Mesothelial cell of epicardium (in vitro differentiated cells): Measurements from ENCODE around the gene LRP6. TPM values are rescaled to one million over a fixed set of nuclear protein-coding genes. Genes with fewer than 3 reads are reported as not detected.
"Not testable (repeated sequence)": the region's sequence is repeated elsewhere in the genome, so short reads cannot be mapped to it uniquely, and the experiment has no call there.

ENCODE experiments used
- DNase-seq, 2 experiments: peaks; one replicate each; pipeline ENCODE4 v3.0.0; 2021; ENCODE audit warnings: low spot score in 2 of 2; ENCODE audit not compliant: unreplicated experiment in 2 of 2
- H3K27ac Mint-ChIP-seq: 2 replicates; pipeline ENCODE4 v1.8.0; 2021; ENCODE audit warnings: mixed read lengths
- H3K27me3 Mint-ChIP-seq: 2 replicates; pipeline ENCODE4 v1.8.0; 2021; ENCODE audit warnings: low read depth, mixed read lengths
- H3K36me3 Mint-ChIP-seq: 2 replicates; pipeline ENCODE4 v1.8.0; 2021; ENCODE audit warnings: mixed read lengths
- H3K4me1 Mint-ChIP-seq: 2 replicates; pipeline ENCODE4 v1.8.0; 2021; ENCODE audit warnings: mixed read lengths
- H3K4me3 Mint-ChIP-seq: 2 replicates; pipeline ENCODE4 v1.8.0; 2021; ENCODE audit warnings: mild to moderate bottlenecking, moderate library complexity, mixed read lengths
- H3K9me3 Mint-ChIP-seq: 2 replicates; pipeline ENCODE4 v1.8.0; 2021; ENCODE audit warnings: mixed read lengths
- CTCF ChIP-seq: fragments of 200-600 bp; sonication (generic); IDR thresholded peaks from one replicate; pipeline ENCODE4 v1.5.0; 2021; ENCODE audit warnings: antibody characterized with exemption; ENCODE audit not compliant: unreplicated experiment
- total RNA-seq: library from RNA; stranded (reverse); gene quantifications from 3 replicates; pipeline ENCODE4 v1.2.1, GENCODE V29; 2021

The LRP6 gene
- total RNA-seq: 72.9 to 77.4 TPM (median 75.3 TPM) in 3 replicates

GRCh38 chr12:12266873-12267741 is at the start of gene LRP6:
Gene LRP6, minus strand, starts transcription at chr12:12267044. Its CDS starts 309 bp downstream, at chr12:12266735.
- no peak for TF ChIP-seq CTCF
- Mint-ChIP-seq H3K4me1 (peaks cover 29% of the 10 kb centered on the region), H3K4me3 (peak within 1 kb of the TSS; percentile 92), H3K36me3 (no peaks in the 10 kb centered on the region), H3K27me3 (no peaks in the 10 kb centered on the region), H3K27ac (peak within 1 kb of the TSS; percentile 100), H3K9me3 (no peaks in the 10 kb centered on the region)
- peak; percentile 90 to 92 for DNase-seq

DNA sequence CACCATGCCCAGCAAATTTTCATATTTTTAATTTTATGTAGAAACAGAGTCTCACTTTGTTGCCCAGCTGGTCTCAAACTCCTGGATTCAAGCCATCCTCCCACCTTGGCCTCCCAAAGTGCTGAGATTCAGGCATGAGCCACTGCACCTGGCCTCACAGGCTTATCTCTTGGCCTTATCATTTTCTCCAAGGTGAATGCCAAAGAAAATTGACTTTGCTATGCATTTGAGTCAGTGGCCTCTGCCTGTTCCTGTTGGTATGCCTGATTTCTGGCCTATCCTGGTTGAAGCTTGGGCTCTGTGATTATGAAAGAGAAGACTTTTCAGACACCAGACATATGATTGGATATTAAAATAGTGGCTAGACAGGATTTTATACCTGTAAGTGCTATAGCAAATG is 49.0 kb upstream of the LRP6 start:
- Mint-ChIP-seq H3K36me3 (no peaks in the 10 kb centered on the region), H3K4me3 (no peak overlapping the region), H3K27ac (no peak overlapping the region), H3K9me3 (no peaks in the 10 kb centered on the region), H3K27me3 (no peaks in the 10 kb centered on the region), H3K4me1 (peaks cover 13% of the 10 kb centered on the region)
- no peak for DNase-seq
- TF ChIP-seq CTCF: no peak

- H3K4me3 Mint-ChIP-seq, DNase-seq, H3K9me3 Mint-ChIP-seq, H3K27me3 Mint-ChIP-seq, H3K4me1 Mint-ChIP-seq, H3K27ac Mint-ChIP-seq, H3K36me3 Mint-ChIP-seq: not testable (repeated sequence)
Observed at GRCh38 chr12:12310695-12311094, 43.9 kb upstream of the LRP6 start.

DNA sequence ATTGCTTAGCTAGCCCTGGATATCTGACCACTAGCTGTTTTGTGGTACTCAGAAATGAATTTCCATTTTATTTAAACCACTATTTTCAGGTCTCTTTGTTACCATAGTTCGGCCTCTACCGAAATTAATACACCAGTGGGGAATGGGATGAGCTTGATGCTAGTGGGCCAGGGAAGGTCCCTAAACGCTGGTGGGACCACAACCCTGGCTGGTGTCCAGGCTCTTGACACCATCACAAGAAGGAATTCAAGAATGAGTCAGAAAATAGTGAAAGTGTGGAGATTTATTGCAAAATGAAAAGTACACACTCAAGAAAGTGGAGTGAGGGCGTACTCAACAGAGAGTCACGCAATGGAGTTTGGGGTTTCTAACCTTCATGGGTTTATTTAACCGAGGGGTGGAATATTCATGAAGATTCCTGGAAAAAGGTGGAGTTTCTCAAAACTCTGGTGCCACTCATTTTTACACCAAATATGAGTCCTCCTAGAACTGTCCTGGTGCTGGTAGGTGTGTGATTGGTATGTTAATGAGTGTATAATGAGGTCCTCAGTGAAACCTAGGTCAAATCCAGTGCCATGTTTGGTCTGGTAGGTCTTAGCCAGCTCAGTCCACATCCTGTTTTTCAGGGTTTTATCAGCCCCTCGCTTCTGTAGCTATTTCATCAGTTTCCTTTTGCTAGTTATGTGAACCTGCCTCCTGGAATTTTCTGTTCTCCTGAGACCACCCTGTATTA is 38.9 kb upstream of the LRP6 start:
- TF ChIP-seq CTCF: no peak
- H3K4me3 Mint-ChIP-seq: no peak overlapping the region
- H3K27me3 Mint-ChIP-seq: no peaks in the 10 kb centered on the region
- H3K9me3 Mint-ChIP-seq: peaks cover 4% of the 10 kb centered on the region
- no peaks in the 10 kb centered on the region for H3K4me1 Mint-ChIP-seq
- H3K27ac Mint-ChIP-seq: no peak overlapping the region
- H3K36me3 Mint-ChIP-seq: no peaks in the 10 kb centered on the region
- DNase-seq: no peak

GRCh38 chr12:12302976-12303375 is 36.1 kb upstream of the LRP6 start:
- Mint-ChIP-seq H3K27ac (no peak overlapping the region), H3K27me3 (no peaks in the 10 kb centered on the region), H3K4me3 (no peak overlapping the region), H3K4me1 (no peaks in the 10 kb centered on the region), H3K36me3 (no peaks in the 10 kb centered on the region), H3K9me3 (peaks cover 4% of the 10 kb centered on the region)
- TF ChIP-seq CTCF: no peak
- DNase-seq: no peak

DNA sequence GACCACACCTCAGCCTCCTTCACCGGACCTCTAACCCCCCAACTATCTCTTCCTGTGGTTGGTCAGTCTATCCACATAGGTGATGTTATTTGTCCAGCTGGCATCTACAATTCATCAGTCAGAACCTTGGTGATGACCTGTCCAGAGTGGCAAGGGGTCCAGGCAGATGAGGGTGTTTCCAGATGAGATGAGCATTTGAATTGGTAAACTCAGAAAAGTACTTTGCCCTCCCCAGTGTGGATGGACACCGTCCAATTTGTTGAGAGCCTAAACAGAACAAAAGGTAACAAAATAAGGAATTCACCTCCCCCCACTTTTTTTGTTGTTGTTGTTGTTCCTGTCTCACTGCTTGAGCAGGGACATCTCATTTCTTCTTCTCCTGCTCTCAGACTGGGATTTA is 34.3 kb upstream of the LRP6 start:
- Mint-ChIP-seq H3K27me3 (no peaks in the 10 kb centered on the region), H3K4me3 (no peak overlapping the region), H3K27ac (no peak overlapping the region), H3K36me3 (no peaks in the 10 kb centered on the region), H3K4me1 (peaks cover 5% of the 10 kb centered on the region), H3K9me3 (peaks cover 4% of the 10 kb centered on the region)
- DNase-seq: no peak
- no peak for TF ChIP-seq CTCF
